ENCODE data around the gene PIEZO2. TPM values are rescaled to one million over a fixed set of nuclear protein-coding genes. Genes with fewer than 3 reads are reported as not detected.

Gene PIEZO2
- total RNA-seq, 2 donors from 2014 or later: 1.7 to 2.1 TPM

GRCh38 chr18:10896851-10897250, 252.5 kb downstream of the PIEZO2 start:
- DNase-seq (no peak), ATAC-seq (no peak)
- intact Hi-C loops (cut with DNase I): loop anchor here in 1 of 2 donors (10.0 kb wide), 1 partner anchor 108 kb away; no protein-coding TSS in a partner anchor

GRCh38 chr18:10895976-10896375, 253.4 kb downstream of the PIEZO2 start:
- intact Hi-C loops (cut with DNase I): loop anchor here in 1 of 2 donors (10.0 kb wide), 1 partner anchor 109 kb away; no protein-coding TSS in a partner anchor
- DNase-seq (no peak), ATAC-seq (no peak)

- ATAC-seq (no peak), DNase-seq (no peak)
- intact Hi-C loops (cut with DNase I): loop anchor here in 1 of 2 donors (10.0 kb wide), 1 partner anchor 110 kb away; no protein-coding TSS in a partner anchor
Observed at GRCh38 chr18:10894501-10894900, 254.9 kb downstream of the PIEZO2 start.

DNA sequence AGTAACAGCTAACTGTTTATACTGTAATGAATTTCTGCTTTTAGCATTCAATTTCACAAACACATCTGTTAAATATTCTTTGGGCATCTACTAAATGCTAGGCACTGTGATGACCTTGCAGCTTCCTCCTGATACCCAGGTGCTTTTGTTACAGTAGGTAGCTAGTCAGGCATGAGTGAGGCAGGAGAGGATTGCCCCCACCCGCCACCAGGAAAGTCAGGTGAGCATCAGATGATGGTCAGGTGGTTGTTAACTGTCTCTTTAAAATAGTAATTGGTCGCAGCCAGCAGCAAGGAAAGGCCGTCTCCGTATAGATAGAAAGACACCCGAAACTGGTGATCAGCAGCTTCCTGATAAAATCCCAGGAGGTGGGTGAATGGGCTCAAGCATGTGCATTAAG, 255.6 kb downstream of the PIEZO2 start:
- DNase-seq (no peak), ATAC-seq (no peak)
- intact Hi-C loops (cut with DNase I): loop anchor here in 1 of 2 donors (10.0 kb wide), 1 partner anchor 111 kb away; no protein-coding TSS in a partner anchor

DNA sequence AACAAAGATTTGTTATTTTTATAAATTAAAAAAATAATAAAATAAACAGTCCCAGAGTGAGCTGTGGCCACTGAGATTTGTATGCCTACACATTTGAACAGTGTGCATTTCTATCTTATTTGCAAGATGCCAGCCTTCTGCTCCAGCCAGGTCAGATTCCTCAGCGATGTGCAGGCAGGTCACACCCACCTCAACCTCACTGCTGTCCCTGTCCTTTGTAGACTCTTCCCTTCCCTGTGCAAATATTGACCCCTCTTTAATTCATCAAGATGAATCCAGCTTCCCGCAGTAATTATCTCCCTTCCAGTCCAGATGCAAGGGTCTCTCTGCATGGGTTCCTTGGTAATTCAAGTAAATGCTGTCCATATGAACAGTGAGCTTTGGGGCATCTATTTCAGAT, 256.2 kb downstream of the PIEZO2 start:
- ATAC-seq (no peak), DNase-seq (no peak)
- intact Hi-C loops (cut with DNase I): loop anchor here in 1 of 2 donors (10.0 kb wide), 1 partner anchor 112 kb away; no protein-coding TSS in a partner anchor

DNA sequence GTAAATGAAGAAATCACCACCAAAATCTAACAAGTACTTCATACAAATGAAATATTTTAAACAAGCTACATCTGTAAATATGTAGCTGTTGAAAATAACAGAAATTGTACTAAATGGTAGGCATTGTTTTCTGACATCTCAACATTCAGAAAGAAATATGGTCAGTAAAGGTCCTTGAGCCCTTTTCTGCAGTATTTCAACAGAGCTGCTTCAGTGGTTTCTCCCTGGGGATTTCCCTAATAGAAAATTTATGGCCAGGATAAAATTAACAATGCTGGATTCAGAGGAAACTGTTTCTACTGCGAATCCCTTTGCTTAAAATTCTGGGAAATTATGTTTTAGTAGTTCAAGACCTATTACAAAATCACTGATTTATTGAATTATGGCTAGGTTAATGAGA, 256.6 kb downstream of the PIEZO2 start:
- ATAC-seq (no peak), DNase-seq (no peak)
- intact Hi-C loops (cut with DNase I): loop anchor here in 1 of 2 donors (10.0 kb wide), 1 partner anchor 112 kb away; no protein-coding TSS in a partner anchor

- ATAC-seq (no peak), DNase-seq (no peak)
- intact Hi-C loops (cut with DNase I): loop anchor here in 1 of 2 donors (10.0 kb wide), 1 partner anchor 115 kb away; no protein-coding TSS in a partner anchor
Observed at GRCh38 chr18:10890022-10890421, 259.3 kb downstream of the PIEZO2 start.

GRCh38 chr18:10878703-10879102, 270.7 kb downstream of the PIEZO2 start:
- ATAC-seq (no peak), DNase-seq (no peak)
- intact Hi-C loops (cut with DNase I): no loop called here

GRCh38 chr18:10877987-10878386, 271.4 kb downstream of the PIEZO2 start:
- DNase-seq (no peak), ATAC-seq (no peak)
- intact Hi-C loops (cut with DNase I): no loop called here

DNA sequence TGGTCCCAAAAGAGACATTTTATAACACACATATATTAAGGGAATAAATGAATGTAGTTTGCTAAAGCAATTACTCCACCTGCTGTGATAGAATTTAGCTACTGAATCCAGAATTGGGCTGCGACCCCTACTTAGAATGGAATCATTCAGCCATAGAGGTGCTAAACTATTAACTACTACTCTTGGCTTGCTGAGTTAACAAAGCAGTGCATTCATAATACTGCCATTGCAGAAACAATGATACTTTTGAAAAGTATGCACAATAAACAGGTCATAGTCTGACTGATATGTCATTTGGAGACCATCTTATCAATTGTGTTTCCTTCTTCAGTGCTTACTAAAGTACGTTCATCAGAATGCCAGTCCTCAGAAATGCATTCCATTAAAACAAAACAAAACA, 273.6 kb downstream of the PIEZO2 start:
- ATAC-seq (no peak), DNase-seq (no peak)
- intact Hi-C loops (cut with DNase I): no loop called here

- intact Hi-C loops (cut with DNase I): no loop called here
- DNase-seq (no peak), ATAC-seq (peak; percentile 38 to 50)
Observed at GRCh38 chr18:10872304-10872703, 277.1 kb downstream of the PIEZO2 start.

DNA sequence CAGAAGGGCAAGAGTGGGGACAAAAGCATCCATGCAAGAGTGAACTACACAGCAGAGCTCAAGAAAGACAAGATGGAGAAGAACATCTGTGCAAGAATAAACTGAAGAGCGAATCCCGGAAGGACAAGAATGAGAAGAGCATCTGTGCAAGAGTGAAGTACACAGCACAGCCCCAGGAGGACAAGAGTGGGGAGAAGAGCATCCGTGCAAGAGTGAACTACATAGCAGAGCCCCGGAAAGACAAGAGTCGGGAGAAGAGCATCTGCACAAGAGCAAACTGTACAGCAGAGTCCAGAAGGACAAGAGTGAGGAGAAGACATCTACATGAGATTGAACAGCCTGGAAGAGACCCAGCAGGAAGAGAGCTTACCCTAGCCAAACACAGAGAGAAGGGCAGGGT, 284.6 kb downstream of the PIEZO2 start:
- DNase-seq: no peak
- no peak for ATAC-seq
- intact Hi-C loops (cut with DNase I): no loop called here

GRCh38 chr18:10863026-10863425, 286.3 kb downstream of the PIEZO2 start:
- intact Hi-C loops (cut with DNase I): no loop called here
- no peak for DNase-seq
- ATAC-seq: no peak

DNA sequence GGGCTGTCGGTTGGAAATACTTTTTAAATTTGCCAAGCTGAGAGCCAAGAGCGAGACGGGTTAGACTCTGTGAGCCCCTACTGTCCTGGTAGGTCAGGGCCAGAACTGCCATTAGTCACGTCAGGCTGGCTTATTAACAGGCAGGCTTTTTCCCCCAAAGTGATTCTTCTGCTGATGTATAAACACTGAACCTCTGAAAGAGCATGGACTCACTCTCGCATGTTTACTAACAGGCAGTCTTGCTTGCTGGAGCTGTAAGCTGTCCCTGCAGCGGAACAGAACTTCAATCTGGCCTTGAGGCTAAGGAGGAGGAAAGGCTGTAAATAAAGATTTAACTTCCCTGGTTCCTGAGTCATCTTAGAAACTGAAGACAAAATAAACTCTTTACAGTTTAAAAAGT, 288.4 kb downstream of the PIEZO2 start:
- no peak for DNase-seq
- no peak for ATAC-seq
- intact Hi-C loops (cut with DNase I): no loop called here

- ATAC-seq (no peak), DNase-seq (no peak)
- intact Hi-C loops (cut with DNase I): no loop called here
Observed at GRCh38 chr18:10860382-10860781, 289.0 kb downstream of the PIEZO2 start.

GRCh38 chr18:10858477-10858876, 290.9 kb downstream of the PIEZO2 start:
- intact Hi-C loops (cut with DNase I): loop anchor here in 1 of 2 donors (10.0 kb wide), 3 partner anchors 186 to 696 kb away; no protein-coding TSS in a partner anchor
- no peak for DNase-seq
- no peak for ATAC-seq

- no peak for DNase-seq
- intact Hi-C loops (cut with DNase I): loop anchor here in 1 of 2 donors (10.0 kb wide), 3 partner anchors 189 to 699 kb away; no protein-coding TSS in a partner anchor
- no peak for ATAC-seq
Observed at GRCh38 chr18:10856132-10856531, 293.2 kb downstream of the PIEZO2 start.

DNA sequence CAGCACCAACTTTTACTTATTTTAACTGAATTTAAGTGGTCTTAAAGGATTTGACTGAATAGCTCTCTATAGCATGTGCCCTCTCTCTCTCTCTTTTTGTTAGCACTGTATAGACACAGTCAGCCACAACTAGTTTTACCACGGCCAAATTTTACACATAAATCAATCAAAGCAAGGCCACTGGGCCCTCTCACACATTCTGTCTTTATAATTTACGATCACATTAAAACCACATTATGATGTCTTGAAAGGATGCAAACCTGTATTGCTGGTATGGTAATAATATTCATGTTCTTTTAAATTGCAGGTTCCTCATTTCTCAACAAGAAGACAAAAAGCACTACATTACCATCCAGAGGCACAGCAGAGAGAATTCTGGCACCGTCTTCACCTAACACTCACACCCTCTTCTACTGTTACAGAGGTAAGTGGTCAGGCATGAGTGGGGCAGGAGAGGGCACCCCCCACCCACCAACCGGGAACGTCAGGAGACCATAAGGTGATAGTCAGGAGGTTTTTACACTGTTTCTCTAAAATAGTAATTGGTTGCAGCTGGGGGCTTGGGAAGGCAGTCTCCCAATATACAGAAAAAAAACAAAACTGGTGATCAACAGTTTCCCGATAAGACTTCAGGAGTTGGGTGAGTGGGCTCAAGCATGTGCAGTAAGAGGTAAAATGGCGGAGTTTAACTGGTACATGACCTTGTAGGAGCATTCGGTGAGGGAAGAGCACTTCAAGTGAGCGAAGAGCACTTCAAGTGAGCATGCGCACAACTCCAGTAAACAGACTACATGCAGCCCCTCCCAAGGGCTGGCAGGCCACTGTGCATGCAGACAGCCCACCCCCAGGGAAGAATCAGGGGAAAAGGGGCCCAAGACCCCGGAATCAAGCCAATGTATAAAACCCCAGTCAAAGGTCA, 296.7 kb downstream of the PIEZO2 start:
- intact Hi-C loops (cut with DNase I): loop anchor here in 1 of 2 donors (10.0 kb wide), 3 partner anchors 192 to 702 kb away; no protein-coding TSS in a partner anchor
- no peak for ATAC-seq
- no peak for DNase-seq

DNA sequence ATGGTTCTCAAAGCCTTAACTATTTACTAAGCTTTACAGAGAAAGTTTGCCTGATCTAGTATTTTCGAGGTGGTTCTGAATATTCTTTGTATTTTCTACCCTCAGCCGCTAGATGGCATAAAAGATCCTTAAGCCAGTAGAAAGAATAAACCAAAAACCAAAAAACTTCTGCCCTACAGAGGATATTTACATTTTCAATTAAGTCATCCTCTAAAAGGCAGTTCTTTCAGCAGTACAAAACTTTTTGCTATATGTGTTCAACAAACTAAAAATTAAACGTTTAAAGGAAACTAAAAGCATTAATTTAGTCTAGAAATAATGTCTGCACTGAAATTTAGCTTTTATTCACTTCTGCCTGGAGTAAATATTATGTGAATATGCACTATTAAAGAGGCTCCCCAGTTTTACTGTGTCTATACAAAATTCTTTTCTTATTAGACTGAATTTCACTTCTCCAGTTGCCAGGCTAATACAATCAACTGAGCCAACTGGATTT, 297.5 kb downstream of the PIEZO2 start:
- intact Hi-C loops (cut with DNase I): loop anchor here (2.0 to 10.0 kb wide), 6 partner anchors 189 to 703 kb away; no protein-coding TSS in a partner anchor

DNA sequence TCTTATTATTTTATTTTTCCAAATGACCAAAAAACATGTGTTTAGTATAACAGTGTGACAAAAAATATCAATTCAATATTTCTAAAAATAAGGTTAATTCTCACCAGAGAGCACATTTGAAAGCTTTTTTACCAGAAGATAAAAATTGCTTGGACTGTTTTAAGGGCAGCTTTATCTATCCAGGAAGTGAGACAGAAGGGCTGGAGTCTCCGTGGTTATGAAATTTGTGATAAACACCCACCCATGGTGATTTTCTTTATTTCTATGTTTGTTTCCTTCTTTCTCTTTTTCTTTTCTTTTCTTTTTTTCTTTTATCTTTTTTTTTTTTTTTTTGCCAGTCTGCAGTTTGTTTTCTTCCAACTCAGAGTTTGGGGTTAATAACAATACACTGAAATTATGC, 298.5 kb downstream of the PIEZO2 start:
- DNase-seq: no peak
- intact Hi-C loops (cut with DNase I): loop anchor here (2.0 to 10.0 kb wide), 6 partner anchors 190 to 704 kb away; no protein-coding TSS in a partner anchor
- ATAC-seq: peak in 1 of 2 donors; percentile 58

More for the DNA sequence above, 297.5 kb downstream of the PIEZO2 start:
- DNase-seq (no peak), ATAC-seq (peak; percentile 23 to 41)
